Mesendoderm (in vitro differentiated cells): ENCODE data around the gene RFX2.
A peak's percentile ranks its signal among the peaks of the same experiment; 100 is the strongest.

ENCODE experiments used
- DNase-seq: peaks from one replicate; pipeline ENCODE4 v3.0.0; 2013
- H2AK5ac ChIP-seq: 2 replicates; pipeline ENCODE4 v1.6.1; 2013; ENCODE audit warnings: low read length, inconsistent platforms
- H2BK120ac ChIP-seq: 2 replicates; pipeline ENCODE4 v1.6.1; 2013; ENCODE audit warnings: low read depth, mild to moderate bottlenecking, low read length, moderate library complexity, mixed read lengths
- H2BK15ac ChIP-seq: replicated peaks from 2 replicates; pipeline ENCODE4 v1.6.1; 2013; ENCODE audit warnings: low read depth, mild to moderate bottlenecking, moderate library complexity
- H2BK5ac ChIP-seq: 2 replicates; pipeline ENCODE4 v1.6.1; 2013; ENCODE audit warnings: low read length, inconsistent platforms
- H3K18ac ChIP-seq: 2 replicates; pipeline ENCODE4 v1.6.1; 2013; ENCODE audit warnings: mild to moderate bottlenecking, low read length, mixed read lengths
- H3K23ac ChIP-seq: one replicate; pipeline ENCODE4 v1.6.1; 2013; ENCODE audit warnings: low read length
- H3K27ac ChIP-seq: 2 replicates; pipeline ENCODE4 v1.5.1; 2013; ENCODE audit warnings: low read depth, mild to moderate bottlenecking, inconsistent platforms, low read length, moderate library complexity
- H3K27me3 ChIP-seq: 2 replicates; pipeline ENCODE4 v1.6.1; 2013; ENCODE audit warnings: low read length, control low read depth, mild to moderate bottlenecking, inconsistent platforms; ENCODE audit not compliant: insufficient read depth, poor library complexity
- H3K36me3 ChIP-seq: 2 replicates; pipeline ENCODE4 v1.6.1; 2013; ENCODE audit warnings: low read length, inconsistent platforms; ENCODE audit not compliant: control insufficient read depth, insufficient read depth
- H3K4ac ChIP-seq: one replicate; pipeline ENCODE4 v1.6.1; 2013; ENCODE audit warnings: low read depth, mild to moderate bottlenecking, low read length, moderate library complexity
- H3K4me1 ChIP-seq: 2 replicates; pipeline ENCODE4 v1.6.1; 2013; ENCODE audit warnings: low read depth, low read length, inconsistent platforms; ENCODE audit not compliant: control insufficient read depth
- H3K4me2 ChIP-seq: 2 replicates; pipeline ENCODE4 v1.6.1; 2013; ENCODE audit warnings: low read length
- H3K4me3 ChIP-seq: 2 replicates; pipeline ENCODE4 v1.5.1; 2013; ENCODE audit warnings: mild to moderate bottlenecking, low read length
- H3K56ac ChIP-seq: one replicate; pipeline ENCODE4 v1.6.1; 2013; ENCODE audit warnings: low read length
- H3K79me1 ChIP-seq: 2 replicates; pipeline ENCODE4 v1.6.1; 2013; ENCODE audit warnings: low read length, inconsistent platforms
- H3K79me2 ChIP-seq: 2 replicates; pipeline ENCODE4 v1.6.1; 2013; ENCODE audit warnings: mild to moderate bottlenecking, low read length; ENCODE audit not compliant: control insufficient read depth, insufficient read depth
- H3K9ac ChIP-seq: 2 replicates; pipeline ENCODE4 v1.6.1; 2013; ENCODE audit warnings: low read length, inconsistent platforms
- H4K5ac ChIP-seq: one replicate; pipeline ENCODE4 v1.6.1; 2013; ENCODE audit warnings: low read length
- H4K8ac ChIP-seq: one replicate; pipeline ENCODE4 v1.6.1; 2013; ENCODE audit warnings: low read depth, mild to moderate bottlenecking, control low read depth, low read length, moderate library complexity
- WGBS: extraction: QIAGEN DNeasy Blood & Tissue Kit; methylation state at CpG from one replicate; pipeline ENCODE4 v1.1.7; 2013; ENCODE audit warnings: low lambda C conversion rate, missing lambda C conversion rate; ENCODE audit not compliant: insufficient coverage; ENCODE audit errors: extremely low coverage; 5-methylcytosine and 5-hydroxymethylcytosine counted together

Gene RFX2

DNA sequence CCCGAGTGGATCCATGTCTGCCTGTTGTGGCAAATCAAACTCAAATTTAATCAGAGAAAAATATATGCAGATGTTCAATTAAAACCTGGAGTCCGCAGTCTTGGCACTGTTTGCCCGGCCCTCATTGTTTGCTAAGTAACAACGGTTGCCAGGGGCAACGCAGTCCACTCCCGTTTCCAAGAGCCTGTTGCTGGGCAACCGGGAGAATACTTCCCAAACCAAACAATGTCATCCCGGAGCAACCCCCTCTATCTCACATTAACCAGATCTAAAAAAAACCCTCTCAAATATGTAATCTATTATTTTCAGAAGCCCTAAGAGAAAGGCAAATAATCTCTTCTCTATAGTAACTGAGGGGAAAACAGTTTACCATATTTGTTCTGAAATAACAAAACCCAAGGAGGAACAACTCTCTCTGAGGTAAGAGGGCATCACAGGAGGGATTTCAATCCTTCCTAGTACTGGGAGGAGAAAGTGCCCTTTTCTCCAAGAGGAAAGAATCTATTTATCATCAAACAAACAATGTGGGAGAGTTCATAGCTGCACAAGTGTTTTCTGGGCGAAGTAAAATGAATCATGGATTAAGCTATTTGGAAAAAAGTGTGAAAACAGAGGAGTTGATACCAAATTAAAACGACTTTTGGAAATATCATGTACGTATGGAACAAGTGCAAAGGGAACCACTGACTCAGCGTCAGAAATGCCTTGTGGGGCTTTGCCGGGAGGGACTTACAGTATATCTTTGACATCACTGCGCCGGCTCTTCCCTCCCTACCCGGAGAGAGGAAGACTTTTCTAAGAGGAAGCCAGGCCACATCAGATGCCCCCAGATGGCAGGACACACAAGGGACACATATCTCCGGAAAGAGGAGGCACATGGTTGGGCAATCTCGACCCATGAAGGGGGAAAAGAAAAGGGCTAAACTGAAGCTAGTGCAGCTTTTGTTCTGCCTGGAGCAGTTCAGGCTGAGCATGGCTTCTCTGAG, 43.3 kb downstream of the RFX2 start:
- H3K18ac ChIP-seq: no peak overlapping the region
- H3K79me1 ChIP-seq: no peaks in the 10 kb centered on the region
- no peak overlapping the region for H4K8ac ChIP-seq
- H2BK120ac ChIP-seq: no peak overlapping the region
- no peak overlapping the region for H3K4me2 ChIP-seq
- no peak overlapping the region for H3K4me3 ChIP-seq
- peak; percentile 98 for DNase-seq
- no peak overlapping the region for H4K5ac ChIP-seq
- H2AK5ac ChIP-seq: no peak overlapping the region
- no peaks in the 10 kb centered on the region for H3K79me2 ChIP-seq
- no peak overlapping the region for H2BK5ac ChIP-seq
- H3K4me1 ChIP-seq: no peaks in the 10 kb centered on the region
- H3K4ac ChIP-seq: no peak overlapping the region
- H3K36me3 ChIP-seq: no peaks in the 10 kb centered on the region
- no peak overlapping the region for H3K23ac ChIP-seq
- H3K27me3 ChIP-seq: no peaks in the 10 kb centered on the region
- H3K56ac ChIP-seq: no peak overlapping the region
- H3K27ac ChIP-seq: no peak overlapping the region
- WGBS: no CpG with 5 or more reads among the region's 18 CpGs
- H2BK15ac ChIP-seq: no peak overlapping the region
- no peak overlapping the region for H3K9ac ChIP-seq

DNA sequence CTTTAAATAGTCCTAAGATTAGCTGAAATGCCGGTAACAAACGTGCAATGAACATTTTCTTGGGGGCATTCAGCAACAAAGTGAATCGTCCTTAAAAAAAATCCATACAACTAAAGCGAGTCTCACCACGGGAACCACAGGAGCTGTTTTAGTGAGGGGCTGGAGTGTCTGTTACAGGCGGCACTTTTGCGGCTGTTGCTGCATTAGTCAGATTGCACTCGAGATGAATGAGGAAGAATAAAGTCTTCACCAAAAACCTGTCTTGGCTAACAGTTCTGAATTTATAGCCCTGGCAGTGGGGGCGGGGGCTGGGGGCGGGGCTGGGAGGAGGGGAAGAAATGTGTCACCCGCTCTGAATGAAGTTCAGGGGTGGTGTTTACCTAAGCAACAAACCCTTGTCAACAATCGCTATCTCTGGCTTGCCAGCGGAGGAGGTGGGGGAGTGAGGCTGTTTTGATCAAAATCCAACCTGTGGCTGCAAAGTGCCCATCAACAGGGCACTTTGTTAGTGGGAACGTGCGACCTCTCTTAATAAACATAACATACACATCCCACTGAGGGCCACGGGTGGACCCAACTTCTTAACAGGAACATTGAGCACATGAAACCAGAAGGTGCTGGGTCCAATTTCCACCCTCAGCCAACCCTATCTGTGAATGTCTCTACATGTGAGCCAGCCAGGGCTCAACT, 44.5 kb downstream of the RFX2 start:
- Histone ChIP-seq H3K56ac (no peak overlapping the region), H3K36me3 (no peaks in the 10 kb centered on the region), H3K4me2 (no peak overlapping the region), H3K79me2 (no peaks in the 10 kb centered on the region), H3K4me3 (no peak overlapping the region), H2BK120ac (no peak overlapping the region), H3K18ac (no peak overlapping the region), H3K23ac (no peak overlapping the region), H3K27me3 (no peaks in the 10 kb centered on the region), H3K79me1 (no peaks in the 10 kb centered on the region), H4K5ac (no peak overlapping the region), H3K4me1 (peaks cover 3% of the 10 kb centered on the region), H2AK5ac (no peak overlapping the region), H3K4ac (no peak overlapping the region), H3K9ac (no peak overlapping the region), H3K27ac (no peak overlapping the region), H2BK15ac (no peak overlapping the region), H2BK5ac (no peak overlapping the region), H4K8ac (no peak overlapping the region)
- no CpG with 5 or more reads among the region's 16 CpGs for WGBS
- DNase-seq: peak; percentile 91

DNA sequence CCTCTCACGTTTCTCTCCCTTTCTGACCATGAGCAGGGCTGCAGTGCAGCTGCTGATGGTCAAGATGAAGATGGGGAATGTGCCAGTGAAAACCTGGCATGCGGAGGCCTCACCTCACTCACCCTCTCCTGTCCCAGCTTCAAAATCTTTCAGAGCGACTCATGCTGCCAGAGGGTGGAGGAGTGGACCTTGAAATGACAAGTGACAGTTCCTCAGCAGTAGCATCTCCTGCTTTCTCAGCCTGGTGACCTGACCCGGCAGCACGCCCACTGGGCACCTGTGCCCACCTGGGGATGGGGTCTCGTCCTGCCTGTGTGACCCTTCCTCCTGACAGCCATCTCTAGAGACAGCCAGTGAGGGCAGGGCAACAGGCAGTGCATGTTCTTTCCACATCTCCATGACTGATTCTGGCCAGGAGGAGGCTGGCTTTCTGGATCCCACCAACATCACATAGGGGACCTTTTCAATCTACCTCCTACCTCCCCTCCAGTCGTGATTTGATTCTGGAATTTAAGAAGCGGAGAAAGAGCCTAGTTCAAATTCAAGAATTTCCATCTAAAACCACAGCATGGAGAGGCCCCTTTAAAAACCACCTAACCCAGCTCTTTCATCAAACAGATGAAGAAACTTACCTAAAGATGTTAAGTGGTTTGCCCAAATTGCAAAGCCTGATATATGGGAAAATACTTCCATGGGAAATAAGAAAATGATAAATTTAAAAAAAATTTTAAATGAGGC, 45.8 kb downstream of the RFX2 start:
- H3K4me1 ChIP-seq: peaks cover 6% of the 10 kb centered on the region

DNA sequence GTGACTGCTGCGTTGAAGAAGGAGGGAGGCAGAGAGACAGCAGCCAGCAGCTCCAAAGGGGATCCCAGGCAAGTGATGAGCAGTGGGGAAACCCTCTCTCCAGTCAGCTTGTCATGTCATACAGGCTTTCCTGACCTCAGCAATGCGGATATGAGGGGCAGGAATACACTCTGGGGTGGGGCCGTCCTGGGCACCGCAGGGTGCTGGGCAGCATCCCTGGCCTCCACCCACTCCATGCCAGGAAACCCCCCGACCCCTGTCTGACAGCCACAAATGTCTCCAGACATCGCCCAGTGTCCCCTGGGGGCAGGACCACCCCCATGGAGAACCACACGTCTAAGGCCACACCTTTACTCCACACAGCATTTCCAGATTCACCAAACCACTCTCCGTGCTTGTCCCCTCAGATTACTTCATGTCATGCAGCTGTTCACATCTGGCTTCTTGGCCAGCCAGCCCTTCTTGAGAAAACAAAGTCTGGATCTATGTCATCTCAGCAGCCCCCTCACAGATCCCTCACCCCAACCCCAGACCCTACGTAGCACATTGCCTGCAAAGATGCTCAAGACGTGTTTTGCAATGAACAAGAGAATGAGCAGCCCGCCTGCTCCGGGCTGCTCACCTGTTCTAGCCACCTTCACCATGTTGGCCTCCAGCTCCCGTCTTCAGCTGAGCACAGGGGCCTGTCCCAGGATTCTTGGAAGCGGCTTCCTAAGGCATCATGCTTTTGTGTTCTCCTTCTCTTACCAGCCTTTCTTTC, 46.5 kb downstream of the RFX2 start:
- Histone ChIP-seq H3K79me2 (no peaks in the 10 kb centered on the region), H4K8ac (no peak overlapping the region), H2BK15ac (no peak overlapping the region), H3K27me3 (no peaks in the 10 kb centered on the region), H2AK5ac (no peak overlapping the region), H2BK120ac (no peak overlapping the region), H3K4me1 (peaks cover 6% of the 10 kb centered on the region), H3K36me3 (no peaks in the 10 kb centered on the region), H2BK5ac (no peak overlapping the region), H3K18ac (no peak overlapping the region), H3K56ac (no peak overlapping the region), H3K4me3 (no peak overlapping the region), H3K27ac (no peak overlapping the region), H3K23ac (no peak overlapping the region), H3K9ac (no peak overlapping the region), H3K4ac (no peak overlapping the region), H3K4me2 (no peak overlapping the region), H3K79me1 (no peaks in the 10 kb centered on the region), H4K5ac (no peak overlapping the region)
- no peak for DNase-seq
- no CpG with 5 or more reads among the region's 14 CpGs for WGBS

More for the DNA sequence above, 45.8 kb downstream of the RFX2 start:
- H3K9ac ChIP-seq: no peak overlapping the region
- no peak overlapping the region for H3K18ac ChIP-seq
- H2BK5ac ChIP-seq: no peak overlapping the region
- H2BK15ac ChIP-seq: no peak overlapping the region
- no peak overlapping the region for H3K4ac ChIP-seq
- WGBS: no CpG with 5 or more reads among the region's 8 CpGs
- H3K56ac ChIP-seq: no peak overlapping the region
- H3K27ac ChIP-seq: no peak overlapping the region
- H2AK5ac ChIP-seq: no peak overlapping the region
- no peaks in the 10 kb centered on the region for H3K79me2 ChIP-seq
- H3K4me2 ChIP-seq: no peak overlapping the region
- no peak overlapping the region for H3K23ac ChIP-seq
- H2BK120ac ChIP-seq: no peak overlapping the region
- no peaks in the 10 kb centered on the region for H3K27me3 ChIP-seq
- no peak overlapping the region for H4K8ac ChIP-seq
- DNase-seq: peak; percentile 83
- no peaks in the 10 kb centered on the region for H3K79me1 ChIP-seq
- no peak overlapping the region for H3K4me3 ChIP-seq
- no peaks in the 10 kb centered on the region for H3K36me3 ChIP-seq
- no peak overlapping the region for H4K5ac ChIP-seq

DNA sequence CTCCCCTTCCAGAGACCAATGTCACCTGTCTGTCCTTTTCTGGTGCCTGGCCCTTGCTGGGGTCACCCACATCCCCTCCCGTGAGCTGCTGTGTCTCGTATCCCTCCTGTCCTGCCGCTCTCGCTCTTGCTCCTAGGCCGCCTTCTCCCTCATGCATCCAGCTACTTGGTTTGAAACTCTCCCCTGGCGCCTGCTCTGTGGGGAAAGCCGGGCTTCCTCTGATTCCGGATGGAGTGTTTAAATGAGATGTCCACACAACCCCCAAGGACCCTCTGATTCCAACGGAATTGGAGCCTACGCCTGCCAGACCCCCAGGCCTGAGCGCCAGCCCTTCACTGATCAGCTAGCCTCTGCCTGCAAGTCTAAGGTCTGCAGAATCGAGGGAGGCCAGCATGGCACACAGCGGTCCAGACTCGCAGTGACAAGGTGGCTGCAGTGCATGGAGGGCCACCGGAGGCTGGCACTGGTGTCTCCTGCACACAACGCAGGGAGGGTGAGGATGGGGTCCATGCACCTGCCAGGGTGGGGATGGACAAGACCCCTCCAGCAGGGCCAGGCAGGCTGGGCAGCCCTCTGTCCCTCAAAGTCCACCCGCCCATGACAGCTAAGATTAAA, 47.2 kb downstream of the RFX2 start:
- H3K27me3 ChIP-seq: no peaks in the 10 kb centered on the region
- H3K4me2 ChIP-seq: no peak overlapping the region
- H3K36me3 ChIP-seq: no peaks in the 10 kb centered on the region
- H3K18ac ChIP-seq: no peak overlapping the region
- no CpG with 5 or more reads among the region's 17 CpGs for WGBS
- H3K27ac ChIP-seq: no peak overlapping the region
- no peak overlapping the region for H3K23ac ChIP-seq
- H4K5ac ChIP-seq: no peak overlapping the region
- no peak overlapping the region for H3K4me3 ChIP-seq
- DNase-seq: no peak
- H4K8ac ChIP-seq: no peak overlapping the region
- no peaks in the 10 kb centered on the region for H3K79me2 ChIP-seq
- no peak overlapping the region for H2BK15ac ChIP-seq
- H3K56ac ChIP-seq: no peak overlapping the region
- no peak overlapping the region for H2BK120ac ChIP-seq
- H2AK5ac ChIP-seq: no peak overlapping the region
- no peak overlapping the region for H3K9ac ChIP-seq
- H3K79me1 ChIP-seq: no peaks in the 10 kb centered on the region
- H2BK5ac ChIP-seq: no peak overlapping the region
- no peak overlapping the region for H3K4ac ChIP-seq
- peaks cover 6% of the 10 kb centered on the region for H3K4me1 ChIP-seq
